B cell (primary cell): ENCODE measurements around the gene NDUFAF5. TPM values are rescaled to one million over a fixed set of nuclear protein-coding genes. Genes with fewer than 3 reads are reported as not detected.

ENCODE experiments used
- ATAC-seq: fragments of 200-7000 bp; cut with Tn5 transposase; one replicate; pipeline ENCODE4 v1.10.0; 2021; ENCODE audit warnings: low read depth, mild to moderate bottlenecking, moderate number of reproducible peaks, moderate library complexity
- CTCF ChIA-PET: fragments of 350-600 bp; sonication (Branson Sonifier 250); formaldehyde crosslinking; loops from one replicate; lab custom pipeline; 2021; ENCODE audit warnings: antibody characterized with exemption, inconsistent platforms; lab: Charles Lee
- POLR2A ChIA-PET: fragments of 350-600 bp; sonication (Branson Sonifier 250); formaldehyde crosslinking; loops from one replicate; lab custom pipeline; 2021; ENCODE audit warnings: antibody characterized with exemption; lab: Charles Lee
- DNase-seq: peaks from one replicate; pipeline ENCODE4 v3.0.0; 2013
- H2AFZ ChIP-seq: 2 replicates; pipeline ENCODE4 v1.6.1; 2012; ENCODE audit warnings: mild to moderate bottlenecking, low read depth, low read length; ENCODE audit not compliant: insufficient read depth, poor library complexity, severe bottlenecking
- H3K27ac ChIP-seq, 2 donors: 1 replicate in 1 of 2; 2 replicates in 1 of 2; pipeline ENCODE4 v1.5.1; 2012 to 2013; ENCODE audit warnings: low read length in 2 of 2, mild to moderate bottlenecking in 2 of 2, moderate library complexity in 1 of 2
- H3K27me3 ChIP-seq, 4 experiments: fragments of 200-600 bp in 1 of 4; sonication (generic) in 1 of 4; replicated peaks in 1 of 4; 1 replicate in 2 of 4; 2 replicates in 2 of 4; pipeline versions ENCODE4 v1.6.1 to v1.7.0; 2013 to 2016; ENCODE audit warnings: low read length in 3 of 4, mild to moderate bottlenecking in 2 of 4, mixed read lengths in 1 of 4, moderate library complexity in 1 of 4; ENCODE audit not compliant: insufficient read depth in 4 of 4, control insufficient read depth in 3 of 4; ENCODE audit errors: control extremely low read depth in 1 of 4
- H3K36me3 ChIP-seq, 2 experiments: replicated peaks in 1 of 2; 1 replicate in 1 of 2; 2 replicates in 1 of 2; pipeline versions ENCODE4 v1.6.1 to v1.7.1; 2013; ENCODE audit warnings: low read length in 1 of 2; ENCODE audit not compliant: insufficient read depth in 2 of 2, control insufficient read depth in 1 of 2; ENCODE audit errors: control extremely low read depth in 1 of 2, extremely low read depth in 1 of 2
- H3K4me1 ChIP-seq, 2 donors: fragments of 200-600 bp in 1 of 2; sonication (generic) in 1 of 2; 1 replicate in 1 of 2; 2 replicates in 1 of 2; pipeline versions ENCODE4 v1.5.1 to v1.6.1; 2013 to 2017; ENCODE audit warnings: low read length in 2 of 2; ENCODE audit not compliant: control insufficient read depth in 2 of 2, insufficient read depth in 2 of 2
- H3K4me2 ChIP-seq: replicated peaks from 2 replicates; pipeline ENCODE3; 2012; ENCODE audit warnings: mild to moderate bottlenecking, low read depth, low read length; ENCODE audit not compliant: poor library complexity, severe bottlenecking
- H3K4me3 ChIP-seq, 5 experiments: fragments of 200-600 bp in 1 of 5; sonication (generic) in 1 of 5; 1 replicate in 3 of 5; 2 replicates in 2 of 5; pipeline versions ENCODE4 v1.5.1 to v1.7.0; 2011 to 2016; ENCODE audit warnings: low read length in 4 of 5, mild to moderate bottlenecking in 4 of 5, low read depth in 2 of 5, control low read depth in 1 of 5, moderate library complexity in 1 of 5; ENCODE audit not compliant: insufficient read depth in 1 of 5; ENCODE audit errors: control extremely low read depth in 1 of 5, extremely low read depth in 1 of 5
- H3K79me2 ChIP-seq: fragments of 200-600 bp; sonication (generic); one replicate; pipeline ENCODE4 v1.6.0; 2016; ENCODE audit warnings: low read length; ENCODE audit not compliant: control insufficient read depth, insufficient read depth
- H3K9ac ChIP-seq: fragments of 200-600 bp; sonication (generic); 2 replicates; pipeline ENCODE4 v1.6.1; 2017; ENCODE audit warnings: mild to moderate bottlenecking, low read length, moderate library complexity
- H3K9me3 ChIP-seq, 3 donors: one replicate each; pipeline versions ENCODE4 v1.6.1 to v1.7.1; 2013; ENCODE audit warnings: low read length in 2 of 3; ENCODE audit not compliant: control insufficient read depth in 2 of 3, insufficient read depth in 1 of 3; ENCODE audit errors: control extremely low read depth in 1 of 3
- H4K20me1 ChIP-seq: 2 replicates; pipeline ENCODE4 v1.6.0; 2012; ENCODE audit warnings: mild to moderate bottlenecking, low read length; ENCODE audit not compliant: insufficient read depth, control insufficient read depth, poor library complexity, severe bottlenecking
- H3K27ac Mint-ChIP-seq: one replicate; pipeline ENCODE4 v1.8.0; 2021; ENCODE audit warnings: mixed read lengths
- H3K27me3 Mint-ChIP-seq: one replicate; pipeline ENCODE4 v1.8.0; 2021; ENCODE audit warnings: mixed read lengths
- H3K4me1 Mint-ChIP-seq: one replicate; pipeline ENCODE4 v1.8.0; 2021; ENCODE audit warnings: mixed read lengths
- H3K4me3 Mint-ChIP-seq: one replicate; pipeline ENCODE4 v1.8.0; 2021; ENCODE audit warnings: mixed read lengths
- H3K9me3 Mint-ChIP-seq: one replicate; pipeline ENCODE4 v1.8.0; 2022; ENCODE audit warnings: mixed read lengths; ENCODE audit not compliant: insufficient read depth
- EZH2 ChIP-seq: IDR thresholded peaks from 2 replicates; pipeline ENCODE4 v1.6.1; 2012; ENCODE audit warnings: borderline replicate concordance, low read depth, mild to moderate bottlenecking, moderate library complexity, low read length; ENCODE audit not compliant: insufficient read depth, poor library complexity, severe bottlenecking
- WGBS: methylation state at CpG from one replicate; pipeline ENCODE4 v1.1.5; 2013; ENCODE audit warnings: missing lambda C conversion rate; ENCODE audit not compliant: insufficient coverage; 5-methylcytosine and 5-hydroxymethylcytosine counted together
- intact Hi-C: fragments of 100-400 bp; cut with micrococcal nuclease; formaldehyde crosslinking; loops from one replicate; pipeline ENCODE4 v1.10.0; 2022
- polyA plus RNA-seq: library from polyadenylated mRNA; depleted of rRNA; stranded (reverse); fragments of >200 nt; gene quantifications from 2 replicates; pipeline ENCODE4 v1.2.3, GENCODE V29; 2012
- total RNA-seq, 2 donors: library from RNA; stranded (reverse); fragments of 120-200 nt in 1 of 2; gene quantifications; 1 replicate in 1 of 2; 2 replicates in 1 of 2; pipeline versions ENCODE4 v1.2.3 to v1.2.4, GENCODE V29; 2013 to 2022
- TF ChIP-seq, protein P1 (sequence below): fragments of 200-600 bp; IDR thresholded peaks from one replicate; pipeline ENCODE4 v1.8.0; 2022; ENCODE audit warnings: antibody characterized with exemption, mild to moderate bottlenecking

NDUFAF5 gene
- total and polyA plus RNA-seq, 2 donors (not counting 1 experiment from before 2014, with no cell fraction given), result 6.5 to 28.8 TPM

DNA sequence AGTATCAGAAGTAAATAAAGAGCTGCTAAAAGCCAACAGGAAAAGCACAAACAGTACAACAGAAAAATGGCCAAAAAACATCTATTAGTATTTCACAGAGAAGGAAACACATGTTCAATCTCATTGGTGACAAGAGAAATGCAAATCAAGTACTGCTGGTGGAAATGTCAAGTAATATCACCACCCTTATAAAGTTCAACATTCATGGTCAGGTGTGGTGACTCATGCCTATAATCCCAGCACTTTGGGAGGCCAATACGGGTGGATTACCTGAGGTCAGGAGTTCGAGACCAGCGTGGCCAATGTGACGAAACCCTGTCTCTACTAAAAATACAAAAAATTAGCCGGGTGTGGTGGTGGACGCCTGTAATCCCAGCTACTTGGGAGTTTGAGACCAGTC is 42.9 kb upstream of the NDUFAF5 start:
- ATAC-seq (no peak), DNase-seq (no peak)
- CTCF ChIA-PET, result interaction anchor here (0.6 to 1.4 kb wide), 2 partner anchors 76 to 195 kb away, joined by 3 read pairs; no protein-coding TSS in a partner anchor
- no peak overlapping the region for H2AFZ ChIP-seq
- WGBS, result 100% methylated on average over 1 of the region's 6 CpGs
- H3K36me3 ChIP-seq, result peaks cover 0 to 12% of the 10 kb centered on the region in 2 experiments
- H3K79me2 ChIP-seq, result no peaks in the 10 kb centered on the region
- H3K4me3 ChIP-seq, result no peak overlapping the region
- POLR2A ChIA-PET, result no interaction called here
- Mint-ChIP-seq H3K4me3 (no peak overlapping the region), H3K9me3 (peaks cover 7% of the 10 kb centered on the region), H3K27me3 (no peaks in the 10 kb centered on the region), H3K4me1 (no peaks in the 10 kb centered on the region), H3K27ac (no peak overlapping the region)
- H3K9ac ChIP-seq, result no peak overlapping the region
- no peaks in the 10 kb centered on the region for H3K4me1 ChIP-seq
- intact Hi-C loops, result no loop called here
- peaks cover 0 to 8% (median 0%) of the 10 kb centered on the region in 3 donors for H3K9me3 ChIP-seq
- no peak overlapping the region for H3K27ac ChIP-seq
- no peak overlapping the region for H3K4me2 ChIP-seq
- H4K20me1 ChIP-seq, result no peaks in the 10 kb centered on the region
- no peaks in the 10 kb centered on the region for H3K27me3 ChIP-seq
- no peak for TF ChIP-seq EZH2
- TF ChIP-seq, protein P1, sequence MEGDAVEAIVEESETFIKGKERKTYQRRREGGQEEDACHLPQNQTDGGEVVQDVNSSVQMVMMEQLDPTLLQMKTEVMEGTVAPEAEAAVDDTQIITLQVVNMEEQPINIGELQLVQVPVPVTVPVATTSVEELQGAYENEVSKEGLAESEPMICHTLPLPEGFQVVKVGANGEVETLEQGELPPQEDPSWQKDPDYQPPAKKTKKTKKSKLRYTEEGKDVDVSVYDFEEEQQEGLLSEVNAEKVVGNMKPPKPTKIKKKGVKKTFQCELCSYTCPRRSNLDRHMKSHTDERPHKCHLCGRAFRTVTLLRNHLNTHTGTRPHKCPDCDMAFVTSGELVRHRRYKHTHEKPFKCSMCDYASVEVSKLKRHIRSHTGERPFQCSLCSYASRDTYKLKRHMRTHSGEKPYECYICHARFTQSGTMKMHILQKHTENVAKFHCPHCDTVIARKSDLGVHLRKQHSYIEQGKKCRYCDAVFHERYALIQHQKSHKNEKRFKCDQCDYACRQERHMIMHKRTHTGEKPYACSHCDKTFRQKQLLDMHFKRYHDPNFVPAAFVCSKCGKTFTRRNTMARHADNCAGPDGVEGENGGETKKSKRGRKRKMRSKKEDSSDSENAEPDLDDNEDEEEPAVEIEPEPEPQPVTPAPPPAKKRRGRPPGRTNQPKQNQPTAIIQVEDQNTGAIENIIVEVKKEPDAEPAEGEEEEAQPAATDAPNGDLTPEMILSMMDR, result no peak

GRCh38 chr20:13744352-13744751 is 40.5 kb upstream of the NDUFAF5 start:
- ChIA-PET CTCF (no interaction called here), POLR2A (no interaction called here)
- Histone ChIP-seq H3K4me1 (no peaks in the 10 kb centered on the region), H3K9ac (no peak overlapping the region), H3K79me2 (no peaks in the 10 kb centered on the region), H2AFZ (no peak overlapping the region), H3K36me3 (peaks cover 0 to 17% of the 10 kb centered on the region in 2 experiments), H3K27me3 (no peaks in the 10 kb centered on the region), H3K4me2 (no peak overlapping the region), H3K27ac (no peak overlapping the region), H3K4me3 (no peak overlapping the region), H3K9me3 (peaks cover 0 to 8% (median 0%) of the 10 kb centered on the region in 3 donors), H4K20me1 (no peaks in the 10 kb centered on the region)
- WGBS, result 90% methylated on average over 1 of the region's 1 CpG
- H3K9me3 Mint-ChIP-seq, result peaks cover 7% of the 10 kb centered on the region
- TF ChIP-seq, protein P1, result no peak
- TF ChIP-seq EZH2, result no peak
- ATAC-seq, result no peak
- no peak overlapping the region for H3K27ac Mint-ChIP-seq
- intact Hi-C loops, result no loop called here
- no peaks in the 10 kb centered on the region for H3K27me3 Mint-ChIP-seq
- no peak for DNase-seq
- no peak overlapping the region for H3K4me3 Mint-ChIP-seq
- H3K4me1 Mint-ChIP-seq, result no peaks in the 10 kb centered on the region
